B cell (primary cell): ENCODE measurements around the gene HSD3B2.

ENCODE experiments used
- EZH2 ChIP-seq: IDR thresholded peaks from 2 replicates; pipeline ENCODE4 v1.6.1; 2012; ENCODE audit warnings: borderline replicate concordance, low read depth, mild to moderate bottlenecking, moderate library complexity, low read length; ENCODE audit not compliant: insufficient read depth, poor library complexity, severe bottlenecking
- TF ChIP-seq, protein P1 (sequence below): fragments of 200-600 bp; IDR thresholded peaks from one replicate; pipeline ENCODE4 v1.8.0; 2022; ENCODE audit warnings: antibody characterized with exemption, mild to moderate bottlenecking

DNA sequence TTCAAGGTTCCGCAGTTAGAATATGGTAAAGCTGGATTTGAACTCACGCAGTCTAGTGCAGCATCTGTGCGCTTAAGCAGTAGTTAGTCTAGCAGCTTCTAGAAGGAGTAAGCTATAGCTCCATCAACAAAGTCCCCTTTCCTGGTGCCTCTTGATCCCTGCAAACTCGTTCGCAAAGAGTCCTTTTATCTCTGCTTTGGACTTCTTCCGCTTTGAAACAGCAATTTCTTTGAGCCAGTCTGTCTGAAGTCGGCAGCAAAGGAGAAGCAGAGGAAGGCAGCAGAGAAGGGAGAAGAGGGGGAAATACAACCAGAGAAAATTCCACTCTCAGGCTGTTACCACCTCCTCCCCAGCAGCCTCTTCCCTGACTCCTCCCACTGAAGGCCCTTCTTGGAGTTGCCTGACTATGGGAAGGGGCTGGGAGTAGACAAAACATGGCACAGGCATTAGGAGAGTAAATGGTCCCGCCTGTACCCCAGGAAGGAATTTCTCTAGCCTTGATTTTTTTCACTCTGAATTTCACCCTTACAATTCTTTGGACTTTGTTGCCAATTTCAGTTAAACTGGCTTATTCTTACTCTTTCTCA, 25.9 kb downstream of the HSD3B2 start:
- no peak for TF ChIP-seq EZH2
- TF ChIP-seq, protein P1, sequence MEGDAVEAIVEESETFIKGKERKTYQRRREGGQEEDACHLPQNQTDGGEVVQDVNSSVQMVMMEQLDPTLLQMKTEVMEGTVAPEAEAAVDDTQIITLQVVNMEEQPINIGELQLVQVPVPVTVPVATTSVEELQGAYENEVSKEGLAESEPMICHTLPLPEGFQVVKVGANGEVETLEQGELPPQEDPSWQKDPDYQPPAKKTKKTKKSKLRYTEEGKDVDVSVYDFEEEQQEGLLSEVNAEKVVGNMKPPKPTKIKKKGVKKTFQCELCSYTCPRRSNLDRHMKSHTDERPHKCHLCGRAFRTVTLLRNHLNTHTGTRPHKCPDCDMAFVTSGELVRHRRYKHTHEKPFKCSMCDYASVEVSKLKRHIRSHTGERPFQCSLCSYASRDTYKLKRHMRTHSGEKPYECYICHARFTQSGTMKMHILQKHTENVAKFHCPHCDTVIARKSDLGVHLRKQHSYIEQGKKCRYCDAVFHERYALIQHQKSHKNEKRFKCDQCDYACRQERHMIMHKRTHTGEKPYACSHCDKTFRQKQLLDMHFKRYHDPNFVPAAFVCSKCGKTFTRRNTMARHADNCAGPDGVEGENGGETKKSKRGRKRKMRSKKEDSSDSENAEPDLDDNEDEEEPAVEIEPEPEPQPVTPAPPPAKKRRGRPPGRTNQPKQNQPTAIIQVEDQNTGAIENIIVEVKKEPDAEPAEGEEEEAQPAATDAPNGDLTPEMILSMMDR = no peak
